ENCODE results near the gene COL19A1.

DNA sequence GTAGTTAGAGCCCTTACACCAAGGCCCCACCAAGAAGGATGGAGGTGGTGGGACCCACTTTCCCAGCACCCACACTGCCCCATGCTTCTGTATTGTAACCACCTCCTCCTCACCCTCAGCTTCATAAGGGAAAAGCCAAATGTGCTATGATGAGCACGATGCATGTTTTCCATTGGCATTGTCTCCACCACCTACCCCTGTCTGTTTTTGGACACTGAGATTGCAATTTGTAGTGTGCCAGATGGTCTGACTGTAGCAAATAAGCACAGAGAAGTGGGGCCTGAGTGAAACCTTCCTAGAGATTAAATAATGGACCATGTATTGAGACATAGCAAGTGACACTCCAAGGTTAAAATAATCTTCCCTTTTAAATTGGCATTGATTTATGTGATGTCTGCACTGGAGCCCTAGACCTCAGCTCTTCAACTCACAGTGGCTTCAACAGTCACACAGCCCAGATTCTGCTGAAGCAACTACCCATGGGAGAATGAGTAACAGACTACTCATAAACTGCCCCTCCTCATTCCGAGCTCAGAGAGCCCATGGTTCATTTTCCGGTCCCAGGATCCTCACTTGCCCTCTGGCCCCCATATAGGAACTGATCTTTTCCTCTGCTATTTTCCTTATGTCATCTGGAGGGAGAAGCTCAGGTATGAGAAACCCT, 258.7 kb downstream of the COL19A1 start:
- no peak for TF ChIP-seq POLR2A (IDR thresholded peaks at IDR 0.05)
- TF ChIP-seq, protein P1, sequence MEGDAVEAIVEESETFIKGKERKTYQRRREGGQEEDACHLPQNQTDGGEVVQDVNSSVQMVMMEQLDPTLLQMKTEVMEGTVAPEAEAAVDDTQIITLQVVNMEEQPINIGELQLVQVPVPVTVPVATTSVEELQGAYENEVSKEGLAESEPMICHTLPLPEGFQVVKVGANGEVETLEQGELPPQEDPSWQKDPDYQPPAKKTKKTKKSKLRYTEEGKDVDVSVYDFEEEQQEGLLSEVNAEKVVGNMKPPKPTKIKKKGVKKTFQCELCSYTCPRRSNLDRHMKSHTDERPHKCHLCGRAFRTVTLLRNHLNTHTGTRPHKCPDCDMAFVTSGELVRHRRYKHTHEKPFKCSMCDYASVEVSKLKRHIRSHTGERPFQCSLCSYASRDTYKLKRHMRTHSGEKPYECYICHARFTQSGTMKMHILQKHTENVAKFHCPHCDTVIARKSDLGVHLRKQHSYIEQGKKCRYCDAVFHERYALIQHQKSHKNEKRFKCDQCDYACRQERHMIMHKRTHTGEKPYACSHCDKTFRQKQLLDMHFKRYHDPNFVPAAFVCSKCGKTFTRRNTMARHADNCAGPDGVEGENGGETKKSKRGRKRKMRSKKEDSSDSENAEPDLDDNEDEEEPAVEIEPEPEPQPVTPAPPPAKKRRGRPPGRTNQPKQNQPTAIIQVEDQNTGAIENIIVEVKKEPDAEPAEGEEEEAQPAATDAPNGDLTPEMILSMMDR (IDR thresholded peaks at IDR 0.05): no peak

Measured in ovary (tissue), 3 donors.